Liver (tissue), 3 donors: ENCODE data around the gene EDDM3A.

ENCODE experiments used
- GABPA ChIP-seq, 2 donors: IDR thresholded peaks in 1 of 2; conservative IDR thresholded peaks in 1 of 2; 2 replicates each; pipeline ENCODE4 v1.6.1; 2016; ENCODE audit warnings: antibody characterized with exemption in 2 of 2, mild to moderate bottlenecking in 1 of 2, moderate library complexity in 1 of 2
- JUND ChIP-seq, 2 donors: IDR thresholded peaks; 2 replicates each; pipeline ENCODE4 v1.6.1; 2016; ENCODE audit warnings: antibody characterized with exemption in 2 of 2
- SP1 ChIP-seq: IDR thresholded peaks from 2 replicates; pipeline ENCODE4 v1.6.1; 2018; ENCODE audit warnings: antibody characterized with exemption, mild to moderate bottlenecking
- TAF1 ChIP-seq: conservative IDR thresholded peaks from 2 replicates; pipeline ENCODE4 v1.6.1; 2016; ENCODE audit warnings: antibody characterized with exemption, mild to moderate bottlenecking
- YY1 ChIP-seq: IDR thresholded peaks from 2 replicates; pipeline ENCODE4 v1.6.1; 2016; ENCODE audit warnings: antibody characterized with exemption, mild to moderate bottlenecking
- TF ChIP-seq, protein P1 (sequence below): fragments of 150-350 bp; IDR thresholded peaks from 2 replicates; pipeline ENCODE4 v1.5.1; 2017; ENCODE audit warnings: improper control_type of control experiment, low read depth, low read length; ENCODE audit not compliant: missing input control
- TF ChIP-seq, protein P2 (sequence below): IDR thresholded peaks from 2 replicates; pipeline ENCODE4 v1.6.1; 2016; ENCODE audit warnings: antibody characterized with exemption
- TF ChIP-seq, protein P3 (sequence below): IDR thresholded peaks from 2 replicates; pipeline ENCODE4 v1.6.1; 2016; ENCODE audit warnings: antibody characterized with exemption
- donor health status: healthy.
- donor health status: healthy.

DNA sequence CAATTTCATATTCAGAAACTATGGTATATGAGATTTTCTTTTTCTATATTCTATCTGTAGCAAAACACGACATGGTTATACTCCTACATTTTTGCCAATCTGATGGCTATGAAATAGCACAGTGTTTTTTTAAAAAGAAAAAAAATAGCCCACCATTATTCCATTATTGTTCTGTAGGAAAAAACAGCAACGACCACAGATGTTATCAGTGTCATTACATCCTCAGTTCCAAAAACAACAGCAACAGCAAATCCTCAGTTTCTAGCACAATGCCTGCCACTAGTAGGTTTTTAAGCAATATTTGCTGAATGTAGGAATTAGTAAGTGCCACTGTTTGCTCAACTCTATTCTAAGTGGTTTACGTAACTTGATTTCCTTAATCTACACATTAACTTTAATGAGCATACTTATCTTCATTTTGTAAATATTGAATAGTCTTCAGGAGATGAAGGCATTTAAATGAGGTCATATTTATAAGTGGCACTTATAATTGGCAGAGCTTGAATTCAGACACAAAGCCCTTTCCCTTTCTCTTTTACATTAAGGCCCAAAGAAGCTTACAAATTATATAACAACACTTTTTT lies 43.6 kb downstream of the EDDM3A start:
- TF ChIP-seq SP1: no peak
- no peak for TF ChIP-seq TAF1
- TF ChIP-seq, protein P1, sequence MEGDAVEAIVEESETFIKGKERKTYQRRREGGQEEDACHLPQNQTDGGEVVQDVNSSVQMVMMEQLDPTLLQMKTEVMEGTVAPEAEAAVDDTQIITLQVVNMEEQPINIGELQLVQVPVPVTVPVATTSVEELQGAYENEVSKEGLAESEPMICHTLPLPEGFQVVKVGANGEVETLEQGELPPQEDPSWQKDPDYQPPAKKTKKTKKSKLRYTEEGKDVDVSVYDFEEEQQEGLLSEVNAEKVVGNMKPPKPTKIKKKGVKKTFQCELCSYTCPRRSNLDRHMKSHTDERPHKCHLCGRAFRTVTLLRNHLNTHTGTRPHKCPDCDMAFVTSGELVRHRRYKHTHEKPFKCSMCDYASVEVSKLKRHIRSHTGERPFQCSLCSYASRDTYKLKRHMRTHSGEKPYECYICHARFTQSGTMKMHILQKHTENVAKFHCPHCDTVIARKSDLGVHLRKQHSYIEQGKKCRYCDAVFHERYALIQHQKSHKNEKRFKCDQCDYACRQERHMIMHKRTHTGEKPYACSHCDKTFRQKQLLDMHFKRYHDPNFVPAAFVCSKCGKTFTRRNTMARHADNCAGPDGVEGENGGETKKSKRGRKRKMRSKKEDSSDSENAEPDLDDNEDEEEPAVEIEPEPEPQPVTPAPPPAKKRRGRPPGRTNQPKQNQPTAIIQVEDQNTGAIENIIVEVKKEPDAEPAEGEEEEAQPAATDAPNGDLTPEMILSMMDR: no peak
- TF ChIP-seq, protein P2, sequence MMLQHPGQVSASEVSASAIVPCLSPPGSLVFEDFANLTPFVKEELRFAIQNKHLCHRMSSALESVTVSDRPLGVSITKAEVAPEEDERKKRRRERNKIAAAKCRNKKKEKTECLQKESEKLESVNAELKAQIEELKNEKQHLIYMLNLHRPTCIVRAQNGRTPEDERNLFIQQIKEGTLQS: no peak
- TF ChIP-seq GABPA (IDR thresholded peaks at IDR 0.05 in 1 of 2, conservative IDR thresholded peaks at IDR 0.05 in 1 of 2): no peak
- TF ChIP-seq YY1: no peak
- TF ChIP-seq, protein P3, sequence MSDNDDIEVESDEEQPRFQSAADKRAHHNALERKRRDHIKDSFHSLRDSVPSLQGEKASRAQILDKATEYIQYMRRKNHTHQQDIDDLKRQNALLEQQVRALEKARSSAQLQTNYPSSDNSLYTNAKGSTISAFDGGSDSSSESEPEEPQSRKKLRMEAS: no peak
- no peak for TF ChIP-seq JUND (IDR thresholded peaks at IDR 0.05)
